Stimulated activated CD4-positive, alpha-beta T cell treated with anti-CD3 and anti-CD28 coated beads, Interleukin-15, amount 100 ng/mL, for 48 hours (primary cell): ENCODE results near the gene MTF1.
"Not testable (repeated sequence)": the region's sequence is repeated elsewhere in the genome, so short reads cannot be mapped to it uniquely, and the experiment has no call there.

Source experiments
- DNase-seq, 2 donors: peaks; one replicate each; pipeline ENCODE4 v3.0.0-alpha.2; 2020; ENCODE audit warnings: low read depth in 2 of 2

The MTF1 gene

DNA sequence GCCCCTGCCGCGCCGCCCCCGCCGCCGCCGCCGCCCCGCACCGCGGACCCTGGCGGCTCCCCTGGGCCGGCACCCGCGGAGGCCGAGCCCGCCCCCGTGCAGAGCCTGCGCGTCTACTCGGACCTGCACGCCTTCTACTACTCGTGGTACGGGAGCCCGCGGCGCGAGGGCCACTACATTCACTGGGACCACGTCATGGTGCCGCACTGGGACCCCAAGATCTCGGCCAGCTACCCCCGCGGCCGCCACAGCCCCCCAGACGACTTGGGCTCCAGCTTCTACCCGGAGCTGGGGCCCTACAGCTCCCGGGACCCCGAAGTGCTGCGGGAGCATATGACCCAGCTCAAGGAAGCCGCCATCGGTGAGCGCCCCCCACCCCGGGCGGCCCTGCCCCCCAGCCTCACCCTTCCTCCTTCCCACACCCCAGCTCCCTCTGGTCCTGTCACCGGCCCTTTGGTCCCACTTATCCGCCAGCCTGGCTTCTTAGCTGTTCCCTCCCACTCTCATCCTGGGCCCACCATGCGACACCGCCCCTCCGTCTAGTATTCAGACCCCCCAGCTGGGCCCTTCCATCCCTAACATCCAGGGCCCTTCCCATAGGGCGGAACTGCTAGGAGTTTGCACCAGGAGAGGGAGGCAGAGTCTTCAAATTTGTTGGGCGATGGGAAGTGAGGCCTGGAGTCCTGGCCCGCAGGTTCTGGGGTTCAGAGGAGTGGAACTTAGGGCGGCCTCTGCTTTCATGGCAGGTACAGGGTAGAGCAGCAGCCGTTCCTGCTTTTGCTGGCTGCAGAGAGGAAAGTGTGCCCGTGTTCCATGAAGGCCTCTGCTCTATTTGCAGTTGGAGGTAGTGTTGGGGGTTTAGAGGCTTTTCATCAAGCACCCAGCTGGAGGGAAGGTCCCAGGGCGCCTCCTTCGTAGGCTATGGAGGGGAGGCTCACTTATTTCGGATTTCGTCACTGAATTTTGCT lies 64.7 kb downstream of the MTF1 start:
- no peak for DNase-seq

DNA sequence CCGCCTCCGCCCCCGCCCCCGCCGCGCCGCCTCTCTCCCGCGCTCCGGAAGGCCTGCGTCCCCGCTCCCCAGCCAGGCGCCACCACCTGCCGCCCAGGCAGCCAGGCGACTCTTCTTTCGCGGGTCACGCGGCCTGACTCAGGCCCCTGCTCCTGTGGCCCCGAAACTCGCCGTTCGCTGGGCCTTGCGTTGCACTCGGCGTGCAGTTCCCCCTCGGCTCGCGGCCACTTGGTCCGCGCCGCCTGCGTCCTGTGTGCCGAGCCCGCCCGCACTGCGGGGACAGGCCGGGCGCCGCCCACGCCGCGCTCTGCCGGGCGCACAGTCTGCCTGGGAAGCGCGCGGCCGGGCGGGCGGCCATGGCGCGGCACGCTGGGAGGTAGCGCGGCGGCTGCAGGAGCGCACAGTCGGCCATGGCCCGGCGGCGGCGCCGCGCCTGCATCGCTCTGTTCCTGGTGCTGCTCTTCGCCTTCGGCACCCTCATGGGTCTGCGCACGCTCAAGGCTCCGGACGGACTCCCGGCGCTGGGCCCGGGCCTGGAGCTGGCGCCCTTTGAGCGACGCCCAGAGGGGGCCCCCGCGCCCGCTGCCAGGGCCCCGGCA lies 65.5 kb downstream of the MTF1 start, which contains the start of gene MANEAL:
Gene MANEAL, plus strand, starts transcription at position 75 of the 599 bp plus-strand sequence. Its CDS starts 336 bp downstream, at position 411.
- DNase-seq: no peak

DNA sequence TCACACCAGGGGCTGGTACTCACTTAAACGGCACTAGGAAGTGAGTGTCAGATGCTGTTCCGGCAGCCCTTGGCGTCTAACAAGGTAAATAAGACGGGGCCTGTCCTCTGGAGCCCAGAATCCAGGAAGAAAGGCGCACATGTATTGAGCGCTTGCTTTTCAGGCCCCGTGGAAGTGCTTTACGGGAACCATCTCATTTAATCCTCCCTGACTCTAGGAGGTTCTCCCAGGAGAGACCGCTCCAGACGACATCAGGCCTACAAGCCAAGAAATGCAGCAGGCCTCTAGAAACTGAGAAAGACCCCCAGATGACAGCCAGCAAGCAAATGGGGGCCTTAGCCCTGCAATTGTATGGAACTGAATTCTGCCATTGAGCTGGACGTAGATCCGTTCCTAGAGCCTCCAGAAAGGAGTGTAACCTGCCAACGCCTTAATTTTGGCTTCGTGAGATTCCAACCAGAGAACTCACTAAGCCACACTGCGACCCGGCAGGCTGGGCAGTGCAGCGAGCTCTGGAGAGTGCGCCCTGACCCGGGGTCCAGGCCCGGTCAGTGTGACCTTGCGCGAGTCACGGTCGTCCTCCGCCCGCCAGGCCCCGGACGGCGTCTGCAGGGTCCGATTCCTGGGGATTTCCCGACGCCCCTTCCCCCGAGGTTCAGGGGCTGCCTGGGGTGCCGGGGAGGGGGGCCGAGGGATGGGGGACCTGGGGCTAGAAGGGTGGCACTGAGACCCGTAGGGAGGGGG lies 66.3 kb downstream of the MTF1 start:
- DNase-seq: no peak

DNA sequence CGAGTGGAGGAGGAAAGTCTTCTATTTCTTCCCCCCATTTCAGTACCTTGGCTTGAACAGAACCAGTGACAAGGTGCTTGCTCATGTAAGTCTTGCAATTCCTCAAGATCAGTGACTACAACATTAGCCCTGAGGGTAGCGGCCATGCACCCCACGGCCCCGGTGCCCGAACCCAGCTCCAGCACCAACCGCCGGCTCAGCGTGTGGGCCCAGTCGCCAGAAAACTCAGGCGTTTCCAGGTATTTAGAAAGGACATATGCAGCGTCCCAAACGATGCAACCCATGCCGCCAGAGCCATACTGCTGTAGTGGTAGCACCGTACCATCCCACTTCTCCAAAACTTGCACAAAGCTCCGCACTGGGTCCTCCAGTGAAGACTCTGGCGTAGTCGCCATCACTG lies 76.9 kb downstream of the MTF1 start:
- no peak for DNase-seq

DNA sequence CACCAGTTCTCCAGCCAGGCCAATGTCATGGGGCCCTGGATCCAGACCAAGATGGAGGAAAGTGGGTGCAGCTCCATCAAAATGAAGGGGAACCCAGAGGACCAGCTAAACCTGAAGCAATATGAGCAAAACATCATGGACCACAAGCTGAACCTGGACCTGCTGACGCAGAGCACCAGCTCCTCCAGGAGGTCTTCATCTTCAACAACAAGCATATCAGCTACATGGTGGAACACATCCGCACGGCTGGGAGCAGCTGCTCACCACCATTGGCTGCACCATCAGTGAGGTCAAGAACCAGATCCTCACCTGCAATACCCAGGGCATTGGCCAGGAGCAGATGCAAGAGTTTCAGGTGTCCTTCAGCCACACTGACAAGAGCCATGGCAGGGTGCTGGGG lies 80.7 kb downstream of the MTF1 start:
- no peak for DNase-seq

DNA sequence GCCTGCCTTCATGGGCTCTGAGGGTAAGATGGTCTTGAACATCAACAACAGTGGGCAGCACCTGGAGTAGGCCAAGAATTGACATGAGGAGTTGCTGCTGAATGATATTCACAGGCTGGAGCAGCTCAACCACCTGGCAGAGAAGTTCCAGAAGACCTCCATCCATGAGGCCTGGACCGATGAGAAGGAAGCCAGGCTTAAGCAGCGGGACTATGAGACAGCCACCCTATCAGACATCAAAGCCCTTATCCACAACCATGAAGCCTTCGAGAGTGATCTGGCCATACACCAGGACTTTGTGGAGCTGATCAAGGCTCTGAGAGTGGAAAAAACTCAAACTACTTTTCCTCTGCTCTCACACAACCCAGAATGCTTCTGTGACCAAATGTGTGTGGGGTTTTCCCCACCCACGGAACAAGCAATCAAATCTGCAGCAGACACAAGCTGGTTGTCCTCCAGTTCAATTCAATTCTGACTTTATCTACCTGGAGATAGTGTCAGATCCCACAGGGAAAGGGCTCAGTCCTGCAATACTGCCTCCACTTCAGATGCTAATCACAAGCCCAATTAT lies 82.4 kb downstream of the MTF1 start:
- DNase-seq: no peak

DNA sequence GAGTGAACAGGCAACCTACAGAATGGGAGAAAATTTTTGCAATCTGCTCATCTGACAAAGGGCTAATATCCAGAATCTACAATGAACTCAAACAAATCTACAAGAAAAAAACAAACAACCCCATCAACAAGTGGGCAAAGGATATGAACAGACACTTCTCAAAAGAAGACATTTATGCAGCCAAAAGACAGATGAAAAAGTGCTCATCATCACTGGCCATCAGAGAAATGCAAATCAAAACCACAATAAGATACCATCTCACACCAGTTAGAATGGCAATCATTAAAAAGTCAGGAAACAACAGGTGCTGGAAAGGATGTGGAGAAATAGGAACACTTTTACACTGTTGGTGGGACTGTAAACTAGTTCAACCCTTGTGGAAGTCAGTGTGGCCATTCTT lies 88.0 kb downstream of the MTF1 start:
- DNase-seq: not testable (repeated sequence)

DNA sequence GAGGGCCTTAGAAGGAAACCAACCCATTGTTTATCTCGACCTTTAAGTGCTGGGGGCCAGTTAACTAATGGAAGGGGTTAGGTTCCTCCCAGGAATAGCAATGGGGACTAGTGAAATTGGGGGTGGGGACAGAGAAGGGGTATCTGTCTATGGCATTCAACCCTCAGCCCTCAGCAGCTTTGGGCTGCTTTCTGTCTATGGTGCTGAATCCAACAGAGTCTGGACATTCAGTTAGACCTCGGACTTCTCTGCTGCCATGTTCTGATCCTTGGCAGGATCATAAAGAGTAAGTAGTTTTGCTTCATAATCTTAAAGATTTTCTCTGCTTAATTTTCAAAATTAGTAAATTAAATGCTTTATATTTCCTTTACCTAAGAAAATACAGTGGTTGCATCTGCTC lies 91.9 kb downstream of the MTF1 start:
- DNase-seq: no peak

DNA sequence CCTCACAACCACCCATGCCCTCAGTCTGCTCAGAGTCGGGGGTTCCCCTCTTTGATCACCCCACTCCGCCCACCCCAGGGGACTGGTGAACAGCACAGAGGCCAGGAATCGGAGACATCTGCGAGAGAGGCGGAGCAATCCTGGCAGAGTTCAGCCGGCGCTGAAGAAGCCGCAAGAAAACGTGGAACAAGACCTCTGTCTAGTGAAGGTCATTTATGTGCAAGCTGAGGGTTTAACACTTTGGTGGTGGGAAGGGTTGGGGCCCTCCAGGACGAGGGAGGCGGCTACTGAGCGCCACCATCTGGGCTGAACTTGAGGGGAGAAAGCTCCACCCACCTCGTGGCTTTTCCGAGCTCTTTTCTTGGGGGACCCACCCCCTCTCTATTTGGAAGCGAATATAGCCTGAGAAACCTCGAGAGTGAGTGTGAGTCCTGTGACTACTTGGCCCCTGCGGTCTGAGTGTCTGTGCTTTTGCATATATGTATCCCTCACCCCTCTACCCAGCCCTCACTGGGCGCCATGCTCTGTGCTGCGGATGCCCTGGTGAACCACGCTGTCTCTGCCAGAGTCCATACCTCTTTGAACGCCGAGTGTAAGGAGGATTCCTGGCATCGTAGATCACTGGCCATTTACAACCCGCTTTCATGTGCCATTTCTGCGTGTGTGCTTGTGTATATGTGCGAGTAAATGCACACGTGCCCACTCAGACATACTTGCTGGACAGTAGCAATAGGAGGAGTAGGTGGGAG lies 93.3 kb downstream of the MTF1 start:
- DNase-seq: no peak

DNA sequence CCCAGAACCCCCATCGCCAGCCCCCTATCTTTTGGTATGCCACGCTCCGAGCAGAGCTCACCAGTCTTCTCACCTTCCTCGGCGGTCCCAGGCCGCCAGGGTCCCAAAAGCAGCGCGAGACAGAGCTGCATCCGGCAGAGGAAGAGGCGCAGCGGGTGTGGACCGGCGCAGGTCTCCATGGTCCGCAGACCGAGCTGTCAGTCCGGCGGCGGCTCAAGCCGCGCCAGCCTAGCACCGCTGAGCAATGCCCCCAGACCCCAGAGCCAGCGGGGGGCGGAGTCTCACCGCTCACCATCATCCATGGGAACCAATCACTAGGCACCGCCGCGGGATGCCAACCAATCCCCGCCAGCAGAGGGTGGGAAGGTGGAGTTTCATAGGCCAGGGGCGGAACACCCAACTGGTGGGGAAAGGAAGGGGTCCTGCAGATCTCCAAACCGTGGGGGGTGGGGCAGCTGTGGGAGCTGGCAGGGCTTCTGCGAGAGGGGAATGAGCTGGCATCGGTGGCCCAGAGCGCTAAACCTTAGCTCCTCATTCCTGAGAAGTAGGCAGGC lies 94.4 kb downstream of the MTF1 start, which contains the start of gene EPHA10:
Gene EPHA10, minus strand, starts transcription at position 233 of the 554 bp plus-strand sequence. Its CDS starts 54 bp downstream, at position 179.
- DNase-seq: no peak

DNA sequence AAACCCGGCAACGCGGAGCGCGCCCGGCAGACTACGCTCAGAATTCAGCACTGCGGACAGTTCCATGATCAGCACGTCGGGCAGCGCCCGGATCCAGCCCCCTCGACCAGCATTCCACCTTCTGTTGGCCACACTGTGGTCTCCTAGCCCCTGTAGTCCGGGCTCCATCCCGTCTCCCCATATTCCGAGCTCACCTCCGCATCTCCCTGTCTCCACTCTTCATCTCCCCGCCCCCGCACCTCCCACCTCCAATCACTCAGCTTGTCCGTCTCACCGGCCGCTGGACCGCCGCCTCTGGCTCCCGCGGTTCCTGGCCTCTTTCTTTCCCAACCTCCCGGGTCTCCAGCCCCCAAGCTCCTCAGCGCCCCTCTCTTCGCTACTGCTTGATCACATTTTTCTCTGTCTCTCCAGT lies 95.0 kb downstream of the MTF1 start:
- DNase-seq: peak; percentile 30 to 35

DNA sequence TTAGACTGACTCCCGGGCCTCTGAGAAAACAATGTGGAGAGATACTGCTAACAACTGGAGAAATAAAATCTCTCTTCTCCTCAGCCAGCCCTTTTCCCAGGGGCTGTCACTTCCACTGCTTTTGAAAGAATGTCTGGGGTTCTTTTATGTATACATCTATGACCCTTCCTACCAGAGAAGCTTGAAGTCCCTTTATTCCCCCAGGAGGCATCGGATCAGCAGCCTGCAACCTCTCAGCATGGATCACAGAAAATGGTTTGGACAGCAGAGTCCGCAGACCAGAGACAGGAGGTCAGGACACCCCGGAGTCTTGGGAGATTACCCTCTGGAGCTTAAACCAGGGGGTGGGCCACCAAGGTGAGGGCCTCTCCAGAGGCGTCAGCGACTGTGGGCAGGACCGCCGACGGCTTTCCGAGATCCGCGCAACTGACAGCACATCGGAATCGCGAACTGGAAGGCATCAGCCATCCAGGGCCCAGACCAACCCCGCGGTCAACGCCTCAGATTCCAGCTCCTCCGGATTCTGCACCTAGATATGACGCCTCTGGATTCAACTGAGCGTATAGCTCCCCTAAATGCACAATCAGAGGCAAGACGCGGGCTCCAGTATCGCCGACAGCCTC lies 95.5 kb downstream of the MTF1 start:
- DNase-seq: no peak

DNA sequence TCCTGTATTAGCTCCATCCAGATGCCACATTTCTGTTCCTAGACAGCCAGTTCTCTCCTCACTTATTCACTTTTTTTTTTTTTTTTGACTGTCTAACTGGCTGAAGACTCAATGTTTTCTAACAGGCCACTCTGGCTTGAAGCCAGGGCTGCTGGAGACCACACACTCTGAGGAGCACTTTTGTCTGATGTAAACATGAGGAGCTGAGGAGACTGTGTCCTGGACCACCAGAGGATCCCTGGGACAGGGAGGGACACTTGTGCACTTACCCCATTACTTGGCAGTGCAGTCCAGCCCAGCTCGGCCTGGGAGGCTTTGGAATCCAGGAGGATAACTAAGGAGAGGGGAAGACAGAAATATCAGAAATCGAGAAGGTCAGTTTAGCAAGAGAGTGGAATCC lies 96.9 kb downstream of the MTF1 start:
- DNase-seq: no peak

DNA sequence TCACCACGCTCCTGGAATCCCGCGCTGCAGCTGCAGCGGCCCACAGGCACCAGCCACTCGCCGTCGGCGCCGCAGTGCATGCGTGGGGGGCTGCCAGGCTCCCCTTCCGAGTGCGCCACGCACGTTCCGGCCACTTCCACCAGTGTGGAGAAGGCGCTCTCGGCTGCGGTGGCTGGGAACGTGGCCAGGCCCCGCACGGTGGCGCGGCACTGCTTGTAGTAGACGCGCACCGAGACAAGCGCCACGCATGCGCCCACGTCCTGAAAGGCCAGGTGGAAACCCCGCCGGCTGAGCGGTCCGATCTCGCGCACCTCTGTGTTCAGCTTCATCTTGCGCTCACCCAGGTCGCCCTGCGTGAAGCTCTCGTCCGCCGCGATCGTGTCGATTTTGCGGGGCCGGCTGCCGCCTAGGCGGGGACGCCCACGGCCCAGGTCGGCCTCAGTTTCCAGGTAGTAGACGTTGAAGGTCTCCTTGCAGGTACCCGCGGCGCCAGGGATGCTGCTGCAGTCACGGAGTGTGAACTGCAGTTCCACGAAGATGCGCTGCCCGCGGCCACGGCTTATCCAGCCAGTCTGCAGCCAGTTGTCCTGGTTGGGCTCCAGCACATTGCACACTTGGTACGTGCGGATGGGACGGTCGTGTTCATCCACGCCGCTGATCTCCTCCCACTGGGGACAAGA lies 97.8 kb downstream of the MTF1 start:
- DNase-seq: no peak
